BLaER1 (cell line): ENCODE results near the gene TMEM80.
A peak's percentile ranks its signal among the peaks of the same experiment; 100 is the strongest.
"Not testable (repeated sequence)": the region's sequence is repeated elsewhere in the genome, so short reads cannot be mapped to it uniquely, and the experiment has no call there.

ENCODE experiments used
- H3K27ac ChIP-seq: shearing (Covaris generic); formaldehyde crosslinking; 2 replicates; pipeline ENCODE4 v1.8.1; 2022
- H3K27me3 ChIP-seq: shearing (Covaris generic); formaldehyde crosslinking; 2 replicates; pipeline ENCODE4 v1.8.1; 2022
- H3K36me3 ChIP-seq: shearing (Covaris generic); formaldehyde crosslinking; 2 replicates; pipeline ENCODE4 v1.8.1; 2022
- H3K4me1 ChIP-seq: shearing (Covaris generic); formaldehyde crosslinking; 2 replicates; pipeline ENCODE4 v1.8.1; 2022
- H3K4me2 ChIP-seq: shearing (Covaris generic); formaldehyde crosslinking; 2 replicates; pipeline ENCODE4 v1.8.1; 2022
- H3K4me3 ChIP-seq: shearing (Covaris generic); formaldehyde crosslinking; 2 replicates; pipeline ENCODE4 v1.8.1; 2022
- H3K9ac ChIP-seq: shearing (Covaris generic); formaldehyde crosslinking; 2 replicates; pipeline ENCODE4 v1.8.1; 2022
- H3K9me3 ChIP-seq: shearing (Covaris generic); formaldehyde crosslinking; 2 replicates; pipeline ENCODE4 v1.8.1; 2022
- H4K20me1 ChIP-seq: shearing (Covaris generic); formaldehyde crosslinking; 2 replicates; pipeline ENCODE4 v1.8.1; 2022
- Cebpa-rat ChIP-seq: shearing (Covaris generic); IDR thresholded peaks from 2 replicates; pipeline ENCODE4 v1.8.1; 2022

Gene TMEM80

DNA sequence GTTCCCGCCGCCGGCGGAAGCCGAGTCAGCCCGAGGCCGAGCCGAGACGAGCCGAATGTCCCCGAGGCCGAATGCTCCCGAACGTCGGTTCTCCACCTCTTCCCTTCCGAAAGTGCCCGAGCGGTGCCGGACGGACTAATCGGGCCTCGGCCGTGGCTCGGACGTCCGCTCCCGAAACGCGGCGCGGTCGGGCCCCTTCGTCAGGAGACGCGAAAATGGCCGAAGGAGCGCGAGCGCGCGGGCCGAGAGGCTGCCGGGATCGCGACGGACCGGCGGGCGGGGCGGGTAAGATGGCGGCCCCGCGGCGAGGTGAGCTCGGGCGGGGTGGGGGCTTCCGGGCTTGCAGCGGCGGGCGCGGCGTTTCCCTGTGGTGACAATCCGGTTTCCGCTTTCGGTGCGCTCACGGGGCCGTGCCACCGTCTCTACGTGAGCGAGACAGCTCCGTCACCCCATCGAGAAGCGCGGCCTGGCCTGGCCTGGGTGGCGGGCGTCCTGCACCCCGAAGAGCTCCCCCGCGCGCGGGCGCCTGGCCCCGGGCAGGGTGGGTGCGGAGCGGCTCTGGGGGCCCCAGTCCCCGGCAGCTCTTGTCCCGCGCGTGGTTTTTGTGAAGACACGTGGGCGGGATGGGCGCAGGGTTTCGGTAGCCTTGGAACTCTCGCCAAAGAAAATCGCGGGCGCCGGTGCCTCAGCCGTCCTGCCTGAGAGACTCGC lies at the start of gene TMEM80:
TMEM80 (plus strand) TSS at position 279 of the 711 bp plus-strand sequence; CDS start at position 291, 12 bp downstream.
- H3K4me2 ChIP-seq = peak within 1 kb of the TSS; percentile 98
- TF ChIP-seq Cebpa-rat = no peak
- H3K27me3 ChIP-seq = no peaks in the 10 kb centered on the region
- H3K9ac ChIP-seq = peak within 1 kb of the TSS; percentile 98
- peaks cover 68% of the 10 kb centered on the region for H4K20me1 ChIP-seq
- H3K9me3 ChIP-seq = no peaks in the 10 kb centered on the region
- peaks cover 80% of the 10 kb centered on the region for H3K4me1 ChIP-seq
- peaks cover 13% of the 10 kb centered on the region for H3K36me3 ChIP-seq
- H3K27ac ChIP-seq = peak within 1 kb of the TSS; percentile 99
- H3K4me3 ChIP-seq = peak within 1 kb of the TSS; percentile 91

- H3K4me3 ChIP-seq = no peak overlapping the region
- H3K4me2 ChIP-seq = peak overlapping the region; percentile 82
- no peak for TF ChIP-seq Cebpa-rat
- 0 out of 2 replicates have a peak overlapping the region, but pooled peaks have one; percentile 22 for H3K27ac ChIP-seq
- H3K4me1 ChIP-seq = peaks cover 46% of the 10 kb centered on the region
- H3K36me3 ChIP-seq = peaks cover 80% of the 10 kb centered on the region
- H4K20me1 ChIP-seq = peaks cover 62% of the 10 kb centered on the region
- peaks cover 11% of the 10 kb centered on the region for H3K27me3 ChIP-seq
- H3K9ac ChIP-seq = no peak overlapping the region
- no peaks in the 10 kb centered on the region for H3K9me3 ChIP-seq
Measured at GRCh38 chr11:646214-646613, 49.4 kb upstream of the TMEM80 start.

GRCh38 chr11:647672-648158 lies 47.9 kb upstream of the TMEM80 start:
- not testable (repeated sequence) for H3K9ac ChIP-seq, H3K4me2 ChIP-seq, H3K4me3 ChIP-seq, H3K27me3 ChIP-seq, H3K9me3 ChIP-seq, H3K27ac ChIP-seq
- peaks cover 33% of the 10 kb centered on the region for H3K4me1 ChIP-seq
- H4K20me1 ChIP-seq = peaks cover 47% of the 10 kb centered on the region
- peaks cover 77% of the 10 kb centered on the region for H3K36me3 ChIP-seq

GRCh38 chr11:650482-650881 lies 45.1 kb upstream of the TMEM80 start:
- H3K27ac ChIP-seq = no peak overlapping the region
- H3K27me3 ChIP-seq = no peaks in the 10 kb centered on the region
- H3K4me3 ChIP-seq = no peak overlapping the region
- TF ChIP-seq Cebpa-rat = no peak
- H3K4me2 ChIP-seq = no peak overlapping the region
- H3K4me1 ChIP-seq = peaks cover 21% of the 10 kb centered on the region
- peaks cover 37% of the 10 kb centered on the region for H4K20me1 ChIP-seq
- H3K36me3 ChIP-seq = peaks cover 81% of the 10 kb centered on the region
- H3K9ac ChIP-seq = no peak overlapping the region
- H3K9me3 ChIP-seq = no peaks in the 10 kb centered on the region

GRCh38 chr11:653136-653535 lies 42.5 kb upstream of the TMEM80 start:
- H3K9ac ChIP-seq, H3K4me2 ChIP-seq, H3K27ac ChIP-seq, H3K4me3 ChIP-seq, H3K9me3 ChIP-seq, H3K27me3 ChIP-seq, H3K4me1 ChIP-seq: not testable (repeated sequence)
- peaks cover 95% of the 10 kb centered on the region for H3K36me3 ChIP-seq
- H4K20me1 ChIP-seq = peaks cover 40% of the 10 kb centered on the region

DNA sequence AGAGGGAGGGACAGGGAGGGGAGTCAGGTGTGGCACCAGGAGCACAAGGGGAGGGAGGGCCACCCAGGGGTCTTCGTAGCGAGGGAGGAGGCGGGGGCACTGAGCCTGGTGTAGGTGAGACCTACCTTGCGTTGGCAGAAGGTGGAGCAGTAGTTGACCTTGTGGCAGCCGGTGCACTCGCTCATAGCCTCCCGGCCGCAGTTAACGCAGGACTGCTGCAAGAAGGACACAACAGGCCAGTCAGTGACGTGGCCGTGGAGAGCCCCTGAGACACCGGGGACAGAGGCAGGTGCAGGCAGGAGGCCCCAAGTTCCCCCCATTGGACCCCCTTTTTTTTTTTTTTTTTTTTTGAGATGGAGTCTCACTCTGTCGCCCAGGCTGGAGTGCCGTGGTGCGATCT lies 41.8 kb upstream of the TMEM80 start:
- Histone ChIP-seq H3K9me3 (no peaks in the 10 kb centered on the region), H3K27me3 (no peaks in the 10 kb centered on the region), H4K20me1 (peaks cover 47% of the 10 kb centered on the region), H3K4me2 (no peak overlapping the region), H3K27ac (no peak overlapping the region), H3K9ac (no peak overlapping the region), H3K4me1 (no peaks in the 10 kb centered on the region), H3K4me3 (no peak overlapping the region), H3K36me3 (peaks cover 96% of the 10 kb centered on the region)
- no peak for TF ChIP-seq Cebpa-rat

DNA sequence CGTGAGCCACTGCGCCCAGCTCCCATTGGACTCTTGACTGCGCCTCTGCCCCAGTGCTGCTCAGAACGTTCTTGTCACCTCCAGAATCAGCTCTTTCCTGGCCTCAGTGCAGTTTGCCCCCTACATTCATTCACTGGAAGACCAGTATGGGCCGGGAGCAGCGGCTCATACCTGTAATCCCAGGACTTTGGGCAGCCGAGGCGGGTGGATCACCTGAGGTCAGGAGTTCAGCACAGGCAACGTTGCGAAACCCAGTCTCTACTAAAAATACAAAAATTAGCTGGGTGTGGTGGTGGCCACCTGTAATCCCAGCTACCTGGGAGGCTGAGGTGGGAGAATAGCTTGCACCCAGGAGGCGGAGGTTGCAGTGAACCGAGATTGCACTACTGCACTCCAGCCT lies 41.2 kb upstream of the TMEM80 start:
- H3K27ac ChIP-seq, H3K4me2 ChIP-seq, H3K27me3 ChIP-seq, H3K4me1 ChIP-seq, H3K4me3 ChIP-seq, H3K9ac ChIP-seq, H3K9me3 ChIP-seq: not testable (repeated sequence)
- Histone ChIP-seq H4K20me1 (peaks cover 53% of the 10 kb centered on the region), H3K36me3 (peaks cover 96% of the 10 kb centered on the region)

DNA sequence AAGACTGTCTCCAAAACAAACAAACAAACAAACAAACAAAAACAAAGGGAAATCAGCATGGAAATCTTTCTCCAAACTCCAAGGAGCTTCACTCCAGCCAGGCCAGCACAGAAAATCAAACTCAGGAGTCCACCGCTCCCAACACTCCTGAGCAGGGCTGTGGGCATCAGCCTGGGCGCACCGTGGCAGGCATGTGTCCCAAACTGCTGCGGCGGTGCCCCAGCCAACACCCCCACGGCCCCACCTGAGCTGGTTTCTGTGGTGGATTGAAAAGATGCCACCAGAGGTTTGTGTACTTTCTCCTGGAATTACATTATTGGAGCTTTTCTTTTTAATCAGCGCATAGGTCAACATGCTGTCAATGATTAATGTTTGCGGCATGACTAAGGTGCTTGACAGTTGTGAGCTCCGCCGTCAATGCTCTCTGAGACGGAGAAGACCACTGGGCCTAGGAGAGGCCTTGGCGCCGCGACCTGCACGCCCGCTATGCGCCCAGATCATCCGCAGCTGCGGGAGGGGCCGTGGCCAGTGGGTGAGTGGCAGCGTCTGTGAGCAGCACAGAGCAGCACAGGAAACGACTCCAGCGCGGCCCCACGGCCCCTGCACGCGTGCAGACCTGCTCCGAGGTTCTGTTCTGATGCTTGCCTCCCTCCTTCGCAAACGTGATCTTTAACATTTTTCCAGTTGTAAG lies 40.4 kb upstream of the TMEM80 start:
- TF ChIP-seq Cebpa-rat = no peak
- Histone ChIP-seq H3K4me3 (no peak overlapping the region), H4K20me1 (peaks cover 61% of the 10 kb centered on the region), H3K27ac (no peak overlapping the region), H3K9ac (no peak overlapping the region), H3K36me3 (peaks cover 94% of the 10 kb centered on the region), H3K4me2 (no peak overlapping the region), H3K4me1 (peaks cover 11% of the 10 kb centered on the region), H3K9me3 (no peaks in the 10 kb centered on the region), H3K27me3 (no peaks in the 10 kb centered on the region)

- no peak overlapping the region for H3K4me3 ChIP-seq
- peaks cover 93% of the 10 kb centered on the region for H3K36me3 ChIP-seq
- peaks cover 73% of the 10 kb centered on the region for H4K20me1 ChIP-seq
- H3K9me3 ChIP-seq = no peaks in the 10 kb centered on the region
- no peak overlapping the region for H3K9ac ChIP-seq
- H3K27ac ChIP-seq = no peak overlapping the region
- no peak for TF ChIP-seq Cebpa-rat
- H3K27me3 ChIP-seq = no peaks in the 10 kb centered on the region
- peaks cover 24% of the 10 kb centered on the region for H3K4me1 ChIP-seq
- H3K4me2 ChIP-seq = no peak overlapping the region
Measured at GRCh38 chr11:656426-656825, 39.2 kb upstream of the TMEM80 start.

DNA sequence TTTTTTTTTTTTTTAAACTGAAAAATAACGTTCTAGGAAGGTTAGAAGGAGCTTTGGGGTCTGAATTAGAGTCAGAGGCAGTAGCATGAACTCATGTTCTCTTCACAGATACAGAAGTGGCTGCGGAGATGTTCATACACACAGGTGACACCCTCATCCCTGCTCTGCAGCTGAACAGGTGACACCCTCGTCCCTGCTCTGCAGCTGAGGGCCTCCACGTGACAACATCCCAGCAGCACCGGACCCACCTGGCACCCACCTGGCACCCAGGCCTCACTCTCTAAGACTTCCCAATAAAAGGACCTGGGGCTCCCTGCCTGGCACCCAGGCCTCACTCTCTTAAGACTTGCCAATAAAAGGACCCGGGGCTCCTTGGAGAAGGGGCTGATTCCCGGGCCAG lies 38.8 kb upstream of the TMEM80 start:
- no peak overlapping the region for H3K4me2 ChIP-seq
- no peak overlapping the region for H3K27ac ChIP-seq
- peaks cover 94% of the 10 kb centered on the region for H3K36me3 ChIP-seq
- H3K27me3 ChIP-seq = no peaks in the 10 kb centered on the region
- H3K4me3 ChIP-seq = no peak overlapping the region
- H4K20me1 ChIP-seq = peaks cover 78% of the 10 kb centered on the region
- peaks cover 28% of the 10 kb centered on the region for H3K4me1 ChIP-seq
- TF ChIP-seq Cebpa-rat = no peak
- no peaks in the 10 kb centered on the region for H3K9me3 ChIP-seq
- no peak overlapping the region for H3K9ac ChIP-seq
